Smooth muscle cell of the pulmonary artery (primary cell): Measurements from ENCODE around the gene PCDHGA5. TPM values are rescaled to one million over a fixed set of nuclear protein-coding genes. Genes with fewer than 3 reads are reported as not detected.

Source experiments
- total RNA-seq: library from RNA; depleted of rRNA; stranded (reverse); fragments of >200 nt; gene quantifications from 2 replicates; pipeline ENCODE4 v1.2.3, GENCODE V29; 2014

Gene PCDHGA5
- total RNA-seq, 1 donor from 2014 or later, result 2.3 TPM

DNA sequence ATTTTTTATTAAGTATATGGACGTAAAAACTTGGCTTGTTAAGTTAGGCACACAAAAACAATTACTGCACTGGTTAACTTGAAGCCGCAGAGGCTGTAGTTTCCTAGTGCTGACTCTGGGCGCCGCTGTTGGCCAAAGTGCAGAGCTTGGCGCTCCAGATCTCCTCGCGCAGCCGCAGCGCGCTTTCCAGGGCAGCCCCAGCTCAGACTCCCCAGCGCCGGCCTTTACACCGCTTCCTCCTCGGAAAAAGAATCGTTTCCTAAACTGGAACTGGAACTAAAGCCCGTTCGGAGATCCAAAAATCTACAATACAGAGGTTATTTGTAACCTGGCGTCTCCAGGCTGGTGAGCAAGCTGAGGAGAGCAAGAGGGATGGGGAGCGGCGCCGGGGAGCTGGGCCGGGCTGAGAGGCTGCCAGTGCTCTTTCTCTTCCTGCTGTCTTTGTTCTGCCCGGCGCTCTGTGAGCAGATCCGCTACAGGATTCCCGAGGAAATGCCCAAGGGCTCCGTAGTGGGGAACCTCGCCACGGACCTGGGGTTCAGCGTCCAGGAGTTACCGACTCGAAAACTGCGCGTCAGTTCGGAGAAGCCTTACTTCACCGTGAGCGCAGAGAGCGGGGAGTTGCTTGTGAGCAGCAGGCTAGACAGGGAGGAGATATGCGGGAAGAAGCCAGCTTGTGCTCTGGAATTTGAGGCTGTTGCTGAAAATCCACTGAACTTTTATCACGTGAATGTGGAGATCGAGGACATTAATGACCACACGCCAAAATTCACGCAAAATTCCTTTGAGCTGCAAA lies 34.0 kb downstream of the PCDHGA5 start, which contains the start of gene PCDHGB5:
TSS of gene PCDHGB5 (plus strand) at position 192 of the 796 bp plus-strand sequence. CDS start at position 373, 181 bp downstream.

DNA sequence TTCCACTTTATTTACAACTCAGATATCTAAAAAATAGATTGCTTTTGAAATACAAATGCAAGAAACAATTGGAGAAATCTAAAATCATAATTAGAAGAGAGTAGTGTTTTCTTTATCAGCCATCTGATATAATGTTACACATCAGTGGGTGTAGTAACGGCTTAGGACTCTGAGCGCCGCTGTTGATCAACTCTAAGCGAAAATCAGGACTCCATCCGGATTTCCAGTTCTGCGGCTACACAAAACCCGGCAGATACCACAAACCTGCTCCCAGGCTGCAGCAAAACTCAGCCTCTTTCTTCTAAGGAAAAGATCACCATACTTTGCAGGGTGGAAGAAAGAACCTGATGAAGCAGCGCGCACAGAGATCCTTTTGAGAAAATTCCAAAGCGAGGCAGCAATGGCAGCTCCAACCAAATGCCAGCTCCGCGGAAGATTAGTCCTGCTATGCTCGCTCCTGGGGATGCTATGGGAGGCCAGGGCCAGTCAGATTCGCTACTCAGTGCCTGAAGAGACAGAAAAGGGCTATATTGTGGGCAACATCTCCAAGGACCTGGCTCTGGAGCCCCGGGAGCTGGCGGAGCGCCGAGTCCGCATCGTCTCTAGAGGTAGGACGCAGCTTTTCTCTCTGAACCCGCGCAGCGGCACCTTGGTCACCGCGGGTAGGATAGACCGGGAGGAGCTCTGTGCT lies 38.7 kb downstream of the PCDHGA5 start, which contains the start of gene PCDHGA9:
TSS of gene PCDHGA9 (plus strand) at position 226 of the 691 bp plus-strand sequence. CDS start at position 401, 175 bp downstream.

DNA sequence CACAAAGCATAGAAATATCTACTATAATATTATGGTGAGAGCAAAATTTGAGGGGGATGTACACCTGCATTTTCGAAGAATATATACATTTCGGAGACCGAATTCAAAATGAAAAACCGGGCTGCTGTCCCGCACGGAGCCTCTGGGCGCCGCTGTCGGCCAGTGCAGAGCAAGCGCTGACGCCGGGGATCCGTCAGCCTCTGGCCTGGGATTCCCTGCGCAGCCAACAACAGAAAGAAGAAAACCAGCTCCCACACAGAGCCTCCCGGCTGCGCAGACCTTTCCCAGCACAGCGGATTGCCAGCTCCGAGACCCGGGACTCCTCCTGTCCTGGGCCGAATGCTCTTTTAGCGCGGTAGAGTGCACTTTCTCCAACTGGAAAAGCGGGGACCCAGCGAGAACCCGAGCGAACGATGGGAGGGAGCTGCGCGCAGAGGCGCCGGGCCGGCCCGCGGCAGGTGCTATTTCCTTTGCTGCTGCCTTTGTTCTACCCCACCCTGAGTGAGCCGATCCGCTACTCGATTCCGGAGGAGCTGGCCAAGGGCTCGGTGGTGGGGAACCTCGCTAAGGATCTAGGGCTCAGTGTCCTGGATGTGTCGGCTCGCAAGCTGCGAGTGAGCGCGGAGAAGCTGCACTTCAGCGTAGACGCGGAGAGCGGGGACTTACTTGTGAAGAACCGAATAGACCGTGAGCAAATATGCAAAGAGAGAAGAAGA lies 44.0 kb downstream of the PCDHGA5 start, which contains the start of gene PCDHGB6:
TSS of gene PCDHGB6 (plus strand) at position 232 of the 716 bp plus-strand sequence. CDS start at position 414, 182 bp downstream.

DNA sequence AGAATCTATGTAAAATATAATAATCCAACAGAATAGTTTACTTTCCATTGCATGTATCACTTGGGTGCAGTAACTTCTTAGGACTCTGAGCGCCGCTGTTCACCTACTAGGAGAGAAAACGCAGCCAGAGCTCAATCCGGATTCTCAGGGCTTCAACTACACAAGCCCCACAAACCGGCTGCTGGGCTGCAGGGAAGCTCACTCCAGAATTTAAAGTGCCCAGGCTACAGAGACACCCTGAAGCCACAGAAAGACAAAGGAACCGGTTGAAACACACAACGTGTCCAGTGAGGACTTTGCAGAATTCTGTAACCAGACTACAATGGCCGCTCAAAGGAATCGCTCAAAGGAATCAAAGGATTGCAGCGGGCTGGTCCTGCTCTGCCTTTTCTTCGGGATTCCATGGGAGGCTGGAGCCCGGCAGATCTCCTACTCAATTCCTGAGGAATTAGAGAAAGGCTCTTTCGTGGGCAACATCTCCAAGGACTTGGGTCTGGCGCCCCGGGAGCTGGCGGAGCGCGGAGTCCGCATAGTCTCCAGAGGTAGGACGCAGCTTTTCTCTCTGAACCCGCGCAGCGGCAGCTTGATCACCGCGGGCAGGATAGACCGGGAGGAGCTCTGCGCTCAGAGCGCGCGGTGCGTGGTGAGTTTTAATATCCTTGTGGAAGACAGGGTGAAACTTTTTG lies 49.0 kb downstream of the PCDHGA5 start, which contains the start of gene PCDHGA10:
TSS of gene PCDHGA10 (plus strand) at position 134 of the 686 bp plus-strand sequence. CDS start at position 323, 189 bp downstream.

Other genes starting within 250 kb of the PCDHGA5 start
- gene PCDHB4, start 242.3 kb upstream of the PCDHGA5 start, total RNA-seq, result 0.20 and 0.59 TPM in 2 replicates
- gene PCDHB5, start 229.0 kb upstream of the PCDHGA5 start, total RNA-seq, result 0.36 and 2.2 TPM in 2 replicates
- gene PCDHB6, start 214.1 kb upstream of the PCDHGA5 start, total RNA-seq, result 0.20 and 0.36 TPM in 2 replicates
- 0.33 and 1.1 TPM in 2 replicates for gene PCDHB7, start 191.5 kb upstream of the PCDHGA5 start, total RNA-seq
- gene PCDHB8, start 186.4 kb upstream of the PCDHGA5 start, total RNA-seq, result 0.26 and 1.3 TPM in 2 replicates
- 0.50 and 0.59 TPM in 2 replicates for gene PCDHB16, start 181.8 kb upstream of the PCDHGA5 start, total RNA-seq
- 0.40 and 0.59 TPM in 2 replicates for gene PCDHB9, start 177.0 kb upstream of the PCDHGA5 start, total RNA-seq
- gene PCDHB10, start 171.8 kb upstream of the PCDHGA5 start, total RNA-seq, result 0.79 and 1.4 TPM in 2 replicates
- gene PCDHB11, start 164.5 kb upstream of the PCDHGA5 start, total RNA-seq, result 0.69 and 0.85 TPM in 2 replicates
- gene PCDHB12, start 155.4 kb upstream of the PCDHGA5 start, total RNA-seq, result 0.26 and 0.46 TPM in 2 replicates
- 0.59 and 1.8 TPM in 2 replicates for gene PCDHB13, start 150.2 kb upstream of the PCDHGA5 start, total RNA-seq
- gene PCDHB14, start 140.8 kb upstream of the PCDHGA5 start, total RNA-seq, result 1.6 and 2.1 TPM in 2 replicates
- gene PCDHB15, start 118.8 kb upstream of the PCDHGA5 start, total RNA-seq, result 0.59 and 0.91 TPM in 2 replicates
- 0.13 and 0.26 TPM in 2 replicates for gene SLC25A2, start 60.1 kb upstream of the PCDHGA5 start, total RNA-seq
- 56.6 and 69.0 TPM in 2 replicates for gene TAF7, start 43.4 kb upstream of the PCDHGA5 start, total RNA-seq
- gene PCDHGA1, start 33.6 kb upstream of the PCDHGA5 start, total RNA-seq, result 1.2 and 1.4 TPM in 2 replicates
- 2.8 and 4.2 TPM in 2 replicates for gene PCDHGA2, start 25.4 kb upstream of the PCDHGA5 start, total RNA-seq
- gene PCDHGA3, start 20.3 kb upstream of the PCDHGA5 start, total RNA-seq, result 0.79 and 3.0 TPM in 2 replicates
- gene PCDHGB1, start 14.1 kb upstream of the PCDHGA5 start, total RNA-seq, result 2.2 and 3.8 TPM in 2 replicates
- gene PCDHGA4, start 9.1 kb upstream of the PCDHGA5 start, total RNA-seq, result 11.6 and 16.9 TPM in 2 replicates
- gene PCDHGB2, start 4.2 kb upstream of the PCDHGA5 start, total RNA-seq, result 3.2 and 3.9 TPM in 2 replicates
- gene PCDHGB3, start 6.1 kb downstream of the PCDHGA5 start, total RNA-seq, result 7.8 and 8.1 TPM in 2 replicates
- gene PCDHGA6, start 9.7 kb downstream of the PCDHGA5 start, total RNA-seq, result 5.3 and 6.7 TPM in 2 replicates
- 6.9 and 10.3 TPM in 2 replicates for gene PCDHGA7, start 18.6 kb downstream of the PCDHGA5 start, total RNA-seq
- 26.1 and 54.1 TPM in 2 replicates for gene PCDHGB4, start 23.5 kb downstream of the PCDHGA5 start, total RNA-seq
- gene PCDHGA8, start 28.5 kb downstream of the PCDHGA5 start, total RNA-seq, result 4.0 and 4.3 TPM in 2 replicates
- gene PCDHGB5, start 33.8 kb downstream of the PCDHGA5 start, total RNA-seq, result 34.3 and 47.0 TPM in 2 replicates
- 5.2 and 5.5 TPM in 2 replicates for gene PCDHGA9, start 38.6 kb downstream of the PCDHGA5 start, total RNA-seq
- gene PCDHGB6, start 43.9 kb downstream of the PCDHGA5 start, total RNA-seq, result 3.9 and 4.8 TPM in 2 replicates
- gene PCDHGA10, start 48.8 kb downstream of the PCDHGA5 start, total RNA-seq, result 8.3 and 9.4 TPM in 2 replicates
- 13.8 and 14.7 TPM in 2 replicates for gene PCDHGB7, start 53.5 kb downstream of the PCDHGA5 start, total RNA-seq
- 20.6 and 27.7 TPM in 2 replicates for gene PCDHGA11, start 56.9 kb downstream of the PCDHGA5 start, total RNA-seq
- gene PCDHGA12, start 66.3 kb downstream of the PCDHGA5 start, total RNA-seq, result 40.2 and 46.0 TPM in 2 replicates
- gene PCDHGC3, start 111.8 kb downstream of the PCDHGA5 start, total RNA-seq, result 77.2 and 94.3 TPM in 2 replicates
- gene PCDHGC4, start 120.9 kb downstream of the PCDHGA5 start, total RNA-seq, result 3.5 and 4.2 TPM in 2 replicates
- gene PCDHGC5, start 124.9 kb downstream of the PCDHGA5 start, total RNA-seq, result 4.6 and 7.3 TPM in 2 replicates